Measurements from ENCODE around the gene MTNR1A. TPM values are rescaled to one million over a fixed set of nuclear protein-coding genes. Genes with fewer than 3 reads are reported as not detected.

MTNR1A gene
- total and polyA plus RNA-seq, 2 of the 4 experiments (the other 2 are of a cell fraction): not detected

GRCh38 chr4:186598686-186599085 lies 43.3 kb upstream of the MTNR1A start:
- no peak overlapping the region for H2AK5ac ChIP-seq (ENCODE audit: low read depth, low read length)
- no peaks in the 10 kb centered on the region for H3K27me3 ChIP-seq (ENCODE audit: control insufficient read depth, insufficient read depth, low read length)
- H4K20me1 ChIP-seq (ENCODE audit: insufficient read depth, low read length): peaks cover 41% of the 10 kb centered on the region
- H3K23ac ChIP-seq (ENCODE audit: low read depth, low read length): no peak overlapping the region
- H3K79me1 ChIP-seq (ENCODE audit: low read depth in 1 of 2, low read length in 2 of 2): peaks cover 25 to 62% of the 10 kb centered on the region in 2 experiments
- DNase-seq: no peak
- ChIA-PET POLR2A (ENCODE audit: unreplicated experiment) (no interaction called here), CTCF (no interaction called here)
- no peak overlapping the region for H3K14ac ChIP-seq (replicated peaks; ENCODE audit: low read depth, low read length)
- H4K91ac ChIP-seq (ENCODE audit: insufficient read depth, low read depth, low read length): no peak overlapping the region
- H3K9ac ChIP-seq (ENCODE audit: low read depth, low read length): no peak overlapping the region
- H2AK9ac ChIP-seq (replicated peaks; ENCODE audit: low read depth, low read length, poor library complexity): no peak overlapping the region
- no peak overlapping the region for H2AFZ ChIP-seq (replicated peaks; ENCODE audit: low read length, poor library complexity)
- H3K4ac ChIP-seq (ENCODE audit: low read depth, low read length): no peak overlapping the region
- H3K18ac ChIP-seq (ENCODE audit: low read depth, low read length): no peak overlapping the region
- no peak overlapping the region for H2BK5ac ChIP-seq (ENCODE audit: low read depth, low read length, poor library complexity, severe bottlenecking)
- no peak overlapping the region for H2BK20ac ChIP-seq (ENCODE audit: low read depth, low read length)
- H3K4me2 ChIP-seq (ENCODE audit: low read depth, low read length): no peak overlapping the region
- H4K5ac ChIP-seq (ENCODE audit: low read depth, low read length): no peak overlapping the region
- peaks cover 78% of the 10 kb centered on the region for H3K36me3 ChIP-seq (ENCODE audit: control insufficient read depth, insufficient read depth, low read length)
- H4K8ac ChIP-seq (ENCODE audit: low read depth in 2 of 2, low read length in 2 of 2): peak overlapping the region in 1 of 2 experiments; percentile 35; a peak in 1 of 4 replicates
- no TSS peak for BruUV-seq (replicated peaks)
- WGBS, 2 experiments (ENCODE audit: extremely low coverage in 2 of 2, insufficient read length in 1 of 2): no CpG with 5 or more reads among the region's 7 CpGs
- no peak overlapping the region for H3K27ac ChIP-seq (ENCODE audit: insufficient read depth, low read length)
- H3K4me1 ChIP-seq (ENCODE audit: control insufficient read depth, insufficient read depth, low read length): no peaks in the 10 kb centered on the region
- dilution Hi-C loops (cut with HindIII; ENCODE audit: low sequenced_read_pairs, unreplicated experiment): no loop called here
- H3K4me3 ChIP-seq (ENCODE audit: insufficient read depth, low read depth, low read length): no peak overlapping the region
- TF ChIP-seq SMC3 (IDR thresholded peaks at IDR 0.05; ENCODE audit: low read depth, low read length) (no peak), RFX5 (IDR thresholded peaks at IDR 0.05; ENCODE audit: low read depth, low read length) (no peak), ELK1 (IDR thresholded peaks at IDR 0.05; ENCODE audit: borderline replicate concordance, low read depth, low read length) (no peak), BHLHE40 (IDR thresholded peaks at IDR 0.05; ENCODE audit: low read depth, low read length) (no peak), NFE2L2 (IDR thresholded peaks at IDR 0.05; ENCODE audit: low read depth, low read length) (no peak), MAZ (IDR thresholded peaks at IDR 0.05; ENCODE audit: borderline replicate concordance, low read depth, low read length) (no peak), RAD21 (IDR thresholded peaks at IDR 0.05; ENCODE audit: low read length) (no peak), POLR2A (IDR thresholded peaks at IDR 0.05; ENCODE audit: low read depth, low read length) (no peak)
- in situ Hi-C loops (cut with MboI; ENCODE audit: low sequenced_read_pairs): no loop called here
- peaks cover 8% of the 10 kb centered on the region for H3K9me1 ChIP-seq (ENCODE audit: insufficient read depth, low read length)
- H3K56ac ChIP-seq (ENCODE audit: extremely low read depth, insufficient read depth, low read length): no peak overlapping the region
- H3K9me3 ChIP-seq (ENCODE audit: control insufficient read depth, insufficient read depth, low read length): no peaks in the 10 kb centered on the region
- no peak overlapping the region for H2BK120ac ChIP-seq (ENCODE audit: low read depth, low read length)
- no peak for ATAC-seq (ENCODE audit: low read depth)
- intact Hi-C loops (cut with micrococcal nuclease): no loop called here
- no peak overlapping the region for H2BK15ac ChIP-seq (ENCODE audit: low read depth, low read length)

Measured in IMR-90 (cell line).